ENCODE results near the gene ZNF845. TPM values are rescaled to one million over a fixed set of nuclear protein-coding genes. Genes with fewer than 3 reads are reported as not detected.
A peak's percentile ranks its signal among the peaks of the same experiment; 100 is the strongest.
"Not testable (repeated sequence)": the region's sequence is repeated elsewhere in the genome, so short reads cannot be mapped to it uniquely, and the experiment has no call there.

Gene ZNF845
- polyA plus RNA-seq, 3 donors, result 0.51 to 3.6 (median 2.6) TPM

DNA sequence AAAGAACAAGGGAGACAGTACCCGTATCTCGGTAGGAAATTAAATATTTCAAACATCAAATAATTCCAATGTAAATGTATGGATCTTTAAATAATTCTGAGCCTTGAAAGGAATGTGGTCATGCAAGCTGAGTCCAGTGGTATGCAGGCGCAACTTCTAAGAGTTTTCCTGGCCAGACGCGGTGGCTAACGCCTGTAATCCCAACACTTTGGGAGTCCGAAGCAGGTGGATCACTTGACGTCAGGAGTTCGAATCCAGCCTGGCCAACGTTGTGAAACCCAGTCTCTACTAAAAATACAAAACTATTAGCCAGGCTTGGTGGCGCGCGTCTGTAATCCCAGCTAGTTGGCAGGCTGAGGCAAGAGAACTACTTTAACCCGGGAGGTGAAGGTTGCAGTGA, 1.1 kb upstream of the ZNF845 start:
- intact Hi-C loops (cut with micrococcal nuclease), result loop anchor here (5.0 kb wide), 3 partner anchors 65 to 135 kb away; partner anchors contain the start of genes ZNF765 (in 1 of the 2) and ZNF813 (in 1 of the 2)

DNA sequence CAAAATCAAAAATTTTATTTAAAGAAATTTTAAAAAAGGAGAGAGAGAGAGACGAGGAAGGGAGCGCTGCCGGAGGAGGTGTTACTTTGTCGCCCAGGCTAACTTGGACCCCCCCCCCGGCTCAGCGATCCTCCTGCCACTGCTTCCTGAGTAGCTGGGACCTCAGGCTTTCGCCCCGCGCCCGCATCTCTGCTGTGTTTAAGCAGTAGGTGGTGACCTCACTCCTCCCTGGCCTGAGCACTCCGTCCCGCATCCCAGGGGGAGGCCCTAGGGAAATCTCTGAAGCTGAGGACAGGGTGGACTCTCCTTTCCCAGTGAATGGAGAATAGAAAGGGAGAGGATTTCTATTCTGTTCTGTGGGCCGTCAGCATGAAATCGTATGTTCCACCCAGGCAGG, 485 bp upstream of the ZNF845 start:
- H3K27me3 ChIP-seq (ENCODE audit: control insufficient read depth in 2 of 2, insufficient read depth in 2 of 2, low read length in 2 of 2), result no peaks in the 10 kb centered on the region
- peak overlapping the region in 1 of 2 donors; percentile 77 for H3K27ac ChIP-seq (ENCODE audit: low read depth in 1 of 2, low read length in 2 of 2)
- H3K36me3 ChIP-seq (replicated peaks in 1 of 2; ENCODE audit: control insufficient read depth in 1 of 2, insufficient read depth in 2 of 2, low read length in 2 of 2), result peaks cover 1 to 13% of the 10 kb centered on the region in 2 donors
- H4K20me1 ChIP-seq (ENCODE audit: insufficient read depth, low read length), result no peaks in the 10 kb centered on the region
- Mint-ChIP-seq H3K4me3 (peak overlapping the region; percentile 97 to 99), H3K36me3 (peaks cover 17 to 29% of the 10 kb centered on the region in 2 donors), H3K27me3 (ENCODE audit: low read depth in 3 of 3) (peaks cover 0 to 8% (median 2%) of the 10 kb centered on the region in 3 donors), H3K27ac (peak overlapping the region in 4 of 7 donors; percentile 13 to 91 (median 74)), H3K9me3 (peaks cover 39 to 95% (median 73%) of the 10 kb centered on the region in 7 donors), H3K4me1 (peaks cover 23% of the 10 kb centered on the region)
- intact Hi-C loops (cut with micrococcal nuclease), result loop anchor here (1.0 to 5.0 kb wide), 4 partner anchors 62 to 136 kb away; partner anchors contain the start of genes ZNF765 (in 2 of the 2) and ZNF813 (in 1 of the 2)
- TF ChIP-seq, protein P1, sequence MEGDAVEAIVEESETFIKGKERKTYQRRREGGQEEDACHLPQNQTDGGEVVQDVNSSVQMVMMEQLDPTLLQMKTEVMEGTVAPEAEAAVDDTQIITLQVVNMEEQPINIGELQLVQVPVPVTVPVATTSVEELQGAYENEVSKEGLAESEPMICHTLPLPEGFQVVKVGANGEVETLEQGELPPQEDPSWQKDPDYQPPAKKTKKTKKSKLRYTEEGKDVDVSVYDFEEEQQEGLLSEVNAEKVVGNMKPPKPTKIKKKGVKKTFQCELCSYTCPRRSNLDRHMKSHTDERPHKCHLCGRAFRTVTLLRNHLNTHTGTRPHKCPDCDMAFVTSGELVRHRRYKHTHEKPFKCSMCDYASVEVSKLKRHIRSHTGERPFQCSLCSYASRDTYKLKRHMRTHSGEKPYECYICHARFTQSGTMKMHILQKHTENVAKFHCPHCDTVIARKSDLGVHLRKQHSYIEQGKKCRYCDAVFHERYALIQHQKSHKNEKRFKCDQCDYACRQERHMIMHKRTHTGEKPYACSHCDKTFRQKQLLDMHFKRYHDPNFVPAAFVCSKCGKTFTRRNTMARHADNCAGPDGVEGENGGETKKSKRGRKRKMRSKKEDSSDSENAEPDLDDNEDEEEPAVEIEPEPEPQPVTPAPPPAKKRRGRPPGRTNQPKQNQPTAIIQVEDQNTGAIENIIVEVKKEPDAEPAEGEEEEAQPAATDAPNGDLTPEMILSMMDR (IDR thresholded peaks at IDR 0.05), result no peak
- peaks cover 16 to 17% of the 10 kb centered on the region in 2 donors for H3K4me1 ChIP-seq (ENCODE audit: control insufficient read depth in 1 of 2, insufficient read depth in 2 of 2, low read length in 2 of 2)
- peak overlapping the region; percentile 72 to 91 (median 79) for H3K4me3 ChIP-seq (replicated peaks in 1 of 3; ENCODE audit: low read depth in 2 of 3, low read length in 3 of 3)
- peak overlapping the region; percentile 83 for H3K4me2 ChIP-seq (replicated peaks; ENCODE audit: extremely low read depth, low read length, poor library complexity, severe bottlenecking)
- H3K79me2 ChIP-seq (ENCODE audit: insufficient read depth, low read length), result peaks cover 34% of the 10 kb centered on the region
- DNase-seq, result peak; percentile 1 to 5 (median 2)
- 0% methylated on average over 3 of the region's 14 CpGs for WGBS (ENCODE audit: insufficient coverage)
- peak overlapping the region; percentile 80 for H3K9ac ChIP-seq (ENCODE audit: insufficient read depth, low read length, poor library complexity, severe bottlenecking)
- peaks cover 69 to 72% of the 10 kb centered on the region in 2 donors for H3K9me3 ChIP-seq (replicated peaks in 1 of 2; ENCODE audit: control insufficient read depth in 1 of 2, insufficient read depth in 1 of 2, low read length in 2 of 2)
- H2AFZ ChIP-seq (ENCODE audit: insufficient read depth, low read depth, low read length, poor library complexity, severe bottlenecking), result peak overlapping the region; percentile 95

More for the DNA sequence above, 1.1 kb upstream of the ZNF845 start:
- DNase-seq, result no peak
- peaks cover 69 to 72% of the 10 kb centered on the region in 2 donors for H3K9me3 ChIP-seq (replicated peaks in 1 of 2; ENCODE audit: control insufficient read depth in 1 of 2, insufficient read depth in 1 of 2, low read length in 2 of 2)
- no peaks in the 10 kb centered on the region for H3K27me3 ChIP-seq (ENCODE audit: control insufficient read depth in 2 of 2, insufficient read depth in 2 of 2, low read length in 2 of 2)
- H4K20me1 ChIP-seq (ENCODE audit: insufficient read depth, low read length), result no peaks in the 10 kb centered on the region
- peaks cover 12 to 23% of the 10 kb centered on the region in 2 donors for H3K36me3 Mint-ChIP-seq
- peaks cover 39 to 95% (median 72%) of the 10 kb centered on the region in 7 donors for H3K9me3 Mint-ChIP-seq
- peak overlapping the region; percentile 97 to 99 for H3K4me3 Mint-ChIP-seq
- peaks cover 0 to 7% of the 10 kb centered on the region in 2 donors for H3K36me3 ChIP-seq (replicated peaks in 1 of 2; ENCODE audit: control insufficient read depth in 1 of 2, insufficient read depth in 2 of 2, low read length in 2 of 2)
- 94% methylated on average over 7 of the region's 14 CpGs for WGBS (ENCODE audit: insufficient coverage)
- H3K79me2 ChIP-seq (ENCODE audit: insufficient read depth, low read length), result peaks cover 29% of the 10 kb centered on the region
- no peak overlapping the region for H2AFZ ChIP-seq (ENCODE audit: insufficient read depth, low read depth, low read length, poor library complexity, severe bottlenecking)
- H3K27me3 Mint-ChIP-seq (ENCODE audit: low read depth in 3 of 3), result peaks cover 0 to 8% (median 2%) of the 10 kb centered on the region in 3 donors
- peak overlapping the region; percentile 83 for H3K4me2 ChIP-seq (replicated peaks; ENCODE audit: extremely low read depth, low read length, poor library complexity, severe bottlenecking)
- peak overlapping the region in 1 of 3 experiments; percentile 91 for H3K4me3 ChIP-seq (replicated peaks in 1 of 3; ENCODE audit: low read depth in 2 of 3, low read length in 3 of 3)
- no peak overlapping the region for H3K9ac ChIP-seq (ENCODE audit: insufficient read depth, low read length, poor library complexity, severe bottlenecking)
- H3K4me1 Mint-ChIP-seq, result peaks cover 23% of the 10 kb centered on the region
- TF ChIP-seq, protein P1 (IDR thresholded peaks at IDR 0.05), result no peak
- no peak overlapping the region for H3K27ac ChIP-seq (ENCODE audit: low read depth in 1 of 2, low read length in 2 of 2)
- H3K4me1 ChIP-seq (ENCODE audit: control insufficient read depth in 1 of 2, insufficient read depth in 2 of 2, low read length in 2 of 2), result peaks cover 16 to 17% of the 10 kb centered on the region in 2 donors
- peak overlapping the region in 1 of 7 donors; percentile 55 for H3K27ac Mint-ChIP-seq

DNA sequence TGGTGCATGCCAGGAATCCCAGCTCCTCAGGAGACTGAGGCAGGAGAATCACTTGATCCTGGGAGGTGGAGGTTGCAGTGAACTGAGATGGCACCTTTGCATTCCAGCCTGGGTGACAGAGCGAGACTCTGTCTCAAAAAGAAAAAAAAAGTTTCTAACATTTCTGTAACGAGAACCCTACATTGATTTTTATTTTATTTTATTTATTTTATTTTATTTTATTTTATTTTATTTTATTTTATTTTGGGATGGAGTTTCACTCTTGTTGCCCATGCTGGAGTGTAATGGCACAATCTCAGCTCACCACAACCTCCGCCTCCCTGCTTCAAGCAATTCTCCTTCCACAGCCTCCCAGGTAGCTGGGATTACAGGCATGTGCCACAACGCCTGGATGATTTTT, 10.9 kb downstream of the ZNF845 start:
- not testable (repeated sequence) for H2AFZ ChIP-seq (ENCODE audit: insufficient read depth, low read depth, low read length, poor library complexity, severe bottlenecking)

More for the DNA sequence above, 10.9 kb downstream of the ZNF845 start:
- H3K4me1 Mint-ChIP-seq; H3K4me3 ChIP-seq (replicated peaks in 1 of 3; ENCODE audit: low read depth in 2 of 3, low read length in 3 of 3); H3K4me3 Mint-ChIP-seq; H3K27ac ChIP-seq (ENCODE audit: low read depth in 1 of 2, low read length in 2 of 2); H3K4me2 ChIP-seq (replicated peaks; ENCODE audit: extremely low read depth, low read length, poor library complexity, severe bottlenecking); intact Hi-C loops (cut with micrococcal nuclease); H3K9ac ChIP-seq (ENCODE audit: insufficient read depth, low read length, poor library complexity, severe bottlenecking); DNase-seq; H3K4me1 ChIP-seq (ENCODE audit: control insufficient read depth in 1 of 2, insufficient read depth in 2 of 2, low read length in 2 of 2); H4K20me1 ChIP-seq (ENCODE audit: insufficient read depth, low read length); H3K27me3 ChIP-seq (ENCODE audit: control insufficient read depth in 2 of 2, insufficient read depth in 2 of 2, low read length in 2 of 2); H3K27me3 Mint-ChIP-seq (ENCODE audit: low read depth in 3 of 3); H3K79me2 ChIP-seq (ENCODE audit: insufficient read depth, low read length): not testable (repeated sequence)
- Mint-ChIP-seq H3K36me3 (peaks cover 93 to 99% of the 10 kb centered on the region in 2 donors), H3K9me3 (peaks cover 71 to 96% (median 93%) of the 10 kb centered on the region in 7 donors), H3K27ac (peak overlapping the region in 1 of 7 donors; percentile 40)
- H3K36me3 ChIP-seq (replicated peaks in 1 of 2; ENCODE audit: control insufficient read depth in 1 of 2, insufficient read depth in 2 of 2, low read length in 2 of 2), result peaks cover 89 to 100% of the 10 kb centered on the region in 2 donors
- WGBS (ENCODE audit: insufficient coverage), result no CpG with 5 or more reads among the region's 4 CpGs
- peaks cover 95 to 96% of the 10 kb centered on the region in 2 donors for H3K9me3 ChIP-seq (replicated peaks in 1 of 2; ENCODE audit: control insufficient read depth in 1 of 2, insufficient read depth in 1 of 2, low read length in 2 of 2)
